K562 treated with DMSO at 1 percent for 4 hours (cell line): Measurements from ENCODE around the gene THBD. TPM values are rescaled to one million over a fixed set of nuclear protein-coding genes. Genes with fewer than 3 reads are reported as not detected.

ENCODE experiments used
- total RNA-seq: library from RNA; unstranded; fragments of 300-600 nt; gene quantifications from 2 replicates; pipeline ENCODE4 v1.2.3, GENCODE V29; 2022; ENCODE audit not compliant: insufficient read depth

The THBD gene
- 0.40 and 1.0 TPM in 2 replicates for total RNA-seq

DNA sequence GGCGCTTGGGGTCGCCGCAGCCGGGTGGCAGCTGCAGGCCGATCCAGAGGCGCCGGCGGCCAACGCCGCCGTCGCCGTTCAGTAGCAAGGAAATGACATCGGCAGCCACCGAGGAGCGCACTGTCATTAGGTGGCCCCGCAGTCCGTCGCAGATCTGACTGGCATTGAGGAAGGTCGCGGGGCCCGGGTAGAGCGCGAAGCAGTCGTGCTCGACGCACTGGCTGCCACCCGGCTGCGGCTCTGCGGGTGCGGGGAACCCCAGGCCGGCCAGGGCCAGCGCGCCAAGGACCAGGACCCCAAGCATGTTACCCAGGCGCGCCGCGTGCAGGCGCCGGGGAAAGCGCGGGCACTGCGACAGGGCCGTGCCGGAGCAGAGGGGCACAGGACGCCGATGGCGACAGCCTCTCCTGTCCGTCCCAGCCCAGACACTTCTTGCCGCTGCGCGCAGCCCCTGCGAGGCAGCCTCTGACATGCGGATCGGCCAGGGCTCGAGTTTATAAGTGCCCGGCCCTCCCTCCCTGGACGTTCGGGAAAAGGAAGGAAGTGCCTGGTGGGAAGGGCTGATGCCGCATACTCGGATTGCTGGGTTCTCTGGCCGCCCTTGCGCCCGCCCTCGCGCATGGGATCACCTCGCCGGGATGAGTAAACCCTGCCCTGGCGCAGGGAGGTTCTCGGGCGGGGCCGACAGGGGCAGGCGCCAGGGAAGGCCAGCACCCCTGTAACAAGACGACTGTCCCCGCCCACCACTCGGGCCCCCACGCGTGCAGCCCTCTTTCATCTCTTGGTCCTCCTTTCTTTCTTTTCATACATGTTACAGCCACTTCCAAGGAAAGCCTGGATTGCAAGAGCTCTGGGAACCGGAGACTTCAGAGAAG lies at the start of gene THBD:
TSS of gene THBD (minus strand) at position 472 of the 875 bp plus-strand sequence. CDS start at position 304, 168 bp downstream.

GRCh38 chr20:23086056-23086566 lies 36.6 kb upstream of the THBD start, which contains the start of gene CD93:
Gene CD93 (minus strand): TSS chr20:23086324. CDS start chr20:23086192, 132 bp downstream.

DNA sequence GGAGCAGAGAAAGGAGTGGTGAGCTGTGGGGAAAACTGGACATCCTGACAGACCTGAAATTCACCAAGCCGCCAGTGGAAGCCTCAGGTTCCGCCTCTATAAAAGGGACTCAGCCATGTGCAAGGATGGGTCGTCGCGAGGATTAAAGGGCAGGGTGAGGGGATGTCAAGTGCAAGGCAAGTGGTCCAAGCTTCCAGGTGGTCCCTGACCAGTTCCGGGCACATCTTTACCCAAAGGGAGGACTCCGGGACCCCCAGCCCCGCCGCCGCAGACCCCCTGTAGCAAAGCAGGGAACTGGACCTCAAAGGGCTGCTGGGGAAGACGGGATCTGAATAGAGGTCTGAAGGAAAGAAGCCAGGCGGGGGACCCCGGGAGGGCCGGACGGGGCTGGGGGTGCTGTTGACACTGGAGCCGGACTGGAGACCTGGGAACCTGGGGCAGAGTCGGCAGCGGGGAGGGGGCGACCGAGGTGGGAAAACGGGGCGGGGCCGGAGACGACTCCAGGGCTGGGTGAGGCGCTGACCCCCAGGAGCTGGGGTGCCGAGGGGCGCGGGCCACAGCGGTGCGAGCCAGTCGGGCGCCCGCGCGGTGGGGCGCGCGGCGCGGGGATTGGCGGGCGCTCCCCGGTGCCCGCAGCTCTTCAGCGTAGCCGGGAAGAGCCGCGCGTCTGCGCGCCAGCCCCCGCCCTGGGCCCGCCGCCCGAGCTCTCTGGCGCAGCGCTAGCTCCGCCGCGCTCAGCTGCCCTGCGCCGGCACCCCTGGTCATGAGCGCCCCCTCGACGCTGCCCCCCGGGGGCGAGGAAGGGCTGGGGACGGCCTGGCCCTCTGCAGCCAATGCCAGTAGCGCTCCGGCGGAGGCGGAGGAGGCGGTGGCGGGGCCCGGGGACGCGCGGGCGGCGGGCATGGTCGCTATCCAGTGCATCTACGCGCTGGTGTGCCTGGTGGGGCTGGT lies 14.5 kb downstream of the THBD start, which contains the start of gene SSTR4:
TSS of gene SSTR4 (plus strand) at position 592 of the 951 bp plus-strand sequence. CDS start at position 764, 172 bp downstream.

Other genes starting within 250 kb of the THBD start
- not detected in 2 replicates for gene SSTR4, start 14.4 kb downstream of the THBD start, total RNA-seq
- gene CD93, start 36.7 kb upstream of the THBD start, total RNA-seq: not detected in 2 replicates